ENCODE results near the gene TMEM207.

Gene TMEM207

GRCh38 chr3:190491533-190492054 lies 41.9 kb upstream of the TMEM207 start:
- DNase-seq (ENCODE audit: low read depth in 1 of 2, low spot score in 1 of 2) = no peak
- Histone ChIP-seq H3K27me3 (ENCODE audit: insufficient read depth, poor library complexity, severe bottlenecking) (no peaks in the 10 kb centered on the region), H3K27ac (replicated peaks) (no peak overlapping the region), H3K4me3 (replicated peaks; ENCODE audit: insufficient read depth, low read length) (no peak overlapping the region)
- TF ChIP-seq, protein P1, sequence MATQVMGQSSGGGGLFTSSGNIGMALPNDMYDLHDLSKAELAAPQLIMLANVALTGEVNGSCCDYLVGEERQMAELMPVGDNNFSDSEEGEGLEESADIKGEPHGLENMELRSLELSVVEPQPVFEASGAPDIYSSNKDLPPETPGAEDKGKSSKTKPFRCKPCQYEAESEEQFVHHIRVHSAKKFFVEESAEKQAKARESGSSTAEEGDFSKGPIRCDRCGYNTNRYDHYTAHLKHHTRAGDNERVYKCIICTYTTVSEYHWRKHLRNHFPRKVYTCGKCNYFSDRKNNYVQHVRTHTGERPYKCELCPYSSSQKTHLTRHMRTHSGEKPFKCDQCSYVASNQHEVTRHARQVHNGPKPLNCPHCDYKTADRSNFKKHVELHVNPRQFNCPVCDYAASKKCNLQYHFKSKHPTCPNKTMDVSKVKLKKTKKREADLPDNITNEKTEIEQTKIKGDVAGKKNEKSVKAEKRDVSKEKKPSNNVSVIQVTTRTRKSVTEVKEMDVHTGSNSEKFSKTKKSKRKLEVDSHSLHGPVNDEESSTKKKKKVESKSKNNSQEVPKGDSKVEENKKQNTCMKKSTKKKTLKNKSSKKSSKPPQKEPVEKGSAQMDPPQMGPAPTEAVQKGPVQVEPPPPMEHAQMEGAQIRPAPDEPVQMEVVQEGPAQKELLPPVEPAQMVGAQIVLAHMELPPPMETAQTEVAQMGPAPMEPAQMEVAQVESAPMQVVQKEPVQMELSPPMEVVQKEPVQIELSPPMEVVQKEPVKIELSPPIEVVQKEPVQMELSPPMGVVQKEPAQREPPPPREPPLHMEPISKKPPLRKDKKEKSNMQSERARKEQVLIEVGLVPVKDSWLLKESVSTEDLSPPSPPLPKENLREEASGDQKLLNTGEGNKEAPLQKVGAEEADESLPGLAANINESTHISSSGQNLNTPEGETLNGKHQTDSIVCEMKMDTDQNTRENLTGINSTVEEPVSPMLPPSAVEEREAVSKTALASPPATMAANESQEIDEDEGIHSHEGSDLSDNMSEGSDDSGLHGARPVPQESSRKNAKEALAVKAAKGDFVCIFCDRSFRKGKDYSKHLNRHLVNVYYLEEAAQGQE (IDR thresholded peaks at IDR 0.05; ENCODE audit: insufficient replicate concordance, low read depth) = no peak
- TF ChIP-seq CTCF (IDR thresholded peaks at IDR 0.05; ENCODE audit: insufficient read depth, low read length) (no peak), GABPA (IDR thresholded peaks at IDR 0.05; ENCODE audit: low read depth) (no peak), SPI1 (IDR thresholded peaks at IDR 0.05; ENCODE audit: borderline replicate concordance, low read depth) (no peak), POLR2AphosphoS5 (IDR thresholded peaks at IDR 0.05; ENCODE audit: low read depth) (no peak)

DNA sequence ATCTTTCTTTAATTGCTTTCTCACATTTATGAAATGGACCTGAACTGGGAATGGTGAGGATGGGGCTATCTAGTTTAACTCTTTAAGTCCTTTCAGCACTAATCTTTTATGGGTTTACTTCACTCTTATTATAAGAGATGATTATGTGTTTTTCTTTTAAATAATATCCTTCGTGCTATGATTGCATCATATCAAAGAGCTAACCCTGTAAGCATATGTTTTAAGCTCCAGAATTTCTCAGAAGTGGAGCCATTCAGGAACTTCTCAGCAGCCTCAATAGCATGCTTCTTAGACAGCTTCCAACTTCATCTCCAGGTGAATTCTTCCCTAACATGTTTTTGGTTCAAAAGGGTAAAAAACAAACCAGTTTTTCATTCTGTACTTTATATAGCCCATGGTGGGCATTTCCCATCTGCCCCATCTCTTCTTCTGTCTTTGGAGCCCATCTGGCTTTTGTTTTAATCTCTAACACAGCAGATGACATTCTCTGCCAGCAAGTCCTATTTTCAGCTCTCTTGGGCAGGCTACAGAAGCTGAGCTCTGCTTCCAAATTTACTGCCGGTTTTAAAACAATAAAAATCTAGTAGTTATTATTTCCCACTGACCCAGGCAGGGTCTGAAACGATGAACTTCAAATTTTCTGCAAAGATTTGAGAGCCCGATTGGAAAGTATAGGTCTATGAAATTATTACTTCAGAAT lies 37.4 kb upstream of the TMEM207 start:
- DNase-seq (ENCODE audit: low read depth in 1 of 2, low spot score in 1 of 2) = no peak
- no peak overlapping the region for H3K27ac ChIP-seq (replicated peaks)
- H3K27me3 ChIP-seq (ENCODE audit: insufficient read depth, poor library complexity, severe bottlenecking) = no peaks in the 10 kb centered on the region
- TF ChIP-seq POLR2AphosphoS5 (IDR thresholded peaks at IDR 0.05; ENCODE audit: low read depth) (no peak), CTCF (IDR thresholded peaks at IDR 0.05; ENCODE audit: insufficient read depth, low read length) (no peak), SPI1 (IDR thresholded peaks at IDR 0.05; ENCODE audit: borderline replicate concordance, low read depth) (no peak), GABPA (IDR thresholded peaks at IDR 0.05; ENCODE audit: low read depth) (no peak)
- TF ChIP-seq, protein P1 (IDR thresholded peaks at IDR 0.05; ENCODE audit: insufficient replicate concordance, low read depth) = no peak
- H3K4me3 ChIP-seq (replicated peaks; ENCODE audit: insufficient read depth, low read length) = no peak overlapping the region

GRCh38 chr3:190486533-190486864 lies 36.8 kb upstream of the TMEM207 start:
- no peak for DNase-seq (ENCODE audit: low read depth in 1 of 2, low spot score in 1 of 2)
- no peaks in the 10 kb centered on the region for H3K27me3 ChIP-seq (ENCODE audit: insufficient read depth, poor library complexity, severe bottlenecking)
- TF ChIP-seq CTCF (IDR thresholded peaks at IDR 0.05; ENCODE audit: insufficient read depth, low read length) (no peak), SPI1 (IDR thresholded peaks at IDR 0.05; ENCODE audit: borderline replicate concordance, low read depth) (no peak), GABPA (IDR thresholded peaks at IDR 0.05; ENCODE audit: low read depth) (no peak), POLR2AphosphoS5 (IDR thresholded peaks at IDR 0.05; ENCODE audit: low read depth) (no peak)
- TF ChIP-seq, protein P1 (IDR thresholded peaks at IDR 0.05; ENCODE audit: insufficient replicate concordance, low read depth) = no peak
- no peak overlapping the region for H3K4me3 ChIP-seq (replicated peaks; ENCODE audit: insufficient read depth, low read length)
- no peak overlapping the region for H3K27ac ChIP-seq (replicated peaks)
